Omental fat pad (tissue), 4 donors: ENCODE results near the gene ANKHD1. TPM values are rescaled to one million over a fixed set of nuclear protein-coding genes. Genes with fewer than 3 reads are reported as not detected.

Source experiments
- ATAC-seq: fragments of 150-250 bp; one replicate; pipeline ENCODE4 v1.9.1; 2016; ENCODE audit warnings: mild to moderate bottlenecking, moderate library complexity; ENCODE audit not compliant: low FRiP score
- DNase-seq: peaks from one replicate; pipeline ENCODE4 v3.0.0-alpha.2; 2019; ENCODE audit warnings: low spot score
- total RNA-seq, 4 donors: library from RNA; depleted of rRNA; stranded (reverse); fragments of >200 nt; gene quantifications; one replicate each; pipeline ENCODE4 v1.1.0, GENCODE V29; 2016
- TF ChIP-seq, protein P1 (sequence below), 3 donors: fragments of 450-650 bp; IDR thresholded peaks; one replicate each; pipeline ENCODE4 v1.5.1; 2016 to 2017; ENCODE audit warnings: antibody characterized with exemption in 3 of 3, mild to moderate bottlenecking in 3 of 3, moderate library complexity in 2 of 3

The ANKHD1 gene
- total RNA-seq, 4 donors from 2014 or later, result 80.0 to 149 (median 103) TPM

DNA sequence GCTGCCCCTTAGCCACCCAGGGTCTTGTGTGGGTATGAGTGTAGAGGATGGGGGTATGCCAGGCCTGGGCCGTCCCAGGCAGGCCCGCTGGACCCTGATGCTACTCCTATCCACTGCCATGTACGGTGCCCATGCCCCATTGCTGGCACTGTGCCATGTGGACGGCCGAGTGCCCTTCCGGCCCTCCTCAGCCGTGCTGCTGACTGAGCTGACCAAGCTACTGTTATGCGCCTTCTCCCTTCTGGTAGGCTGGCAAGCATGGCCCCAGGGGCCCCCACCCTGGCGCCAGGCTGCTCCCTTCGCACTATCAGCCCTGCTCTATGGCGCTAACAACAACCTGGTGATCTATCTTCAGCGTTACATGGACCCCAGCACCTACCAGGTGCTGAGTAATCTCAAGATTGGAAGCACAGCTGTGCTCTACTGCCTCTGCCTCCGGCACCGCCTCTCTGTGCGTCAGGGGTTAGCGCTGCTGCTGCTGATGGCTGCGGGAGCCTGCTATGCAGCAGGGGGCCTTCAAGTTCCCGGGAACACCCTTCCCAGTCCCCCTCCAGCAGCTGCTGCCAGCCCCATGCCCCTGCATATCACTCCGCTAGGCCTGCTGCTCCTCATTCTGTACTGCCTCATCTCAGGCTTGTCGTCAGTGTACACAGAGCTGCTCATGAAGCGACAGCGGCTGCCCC lies 165.6 kb downstream of the ANKHD1 start:
- no peak for DNase-seq
- ATAC-seq, result no peak

DNA sequence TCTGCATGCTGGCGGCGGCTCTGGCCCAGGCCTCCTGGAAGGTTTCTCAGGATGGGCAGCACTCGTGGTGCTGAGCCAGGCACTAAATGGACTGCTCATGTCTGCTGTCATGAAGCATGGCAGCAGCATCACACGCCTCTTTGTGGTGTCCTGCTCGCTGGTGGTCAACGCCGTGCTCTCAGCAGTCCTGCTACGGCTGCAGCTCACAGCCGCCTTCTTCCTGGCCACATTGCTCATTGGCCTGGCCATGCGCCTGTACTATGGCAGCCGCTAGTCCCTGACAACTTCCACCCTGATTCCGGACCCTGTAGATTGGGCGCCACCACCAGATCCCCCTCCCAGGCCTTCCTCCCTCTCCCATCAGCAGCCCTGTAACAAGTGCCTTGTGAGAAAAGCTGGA lies 166.2 kb downstream of the ANKHD1 start:
- ATAC-seq (no peak), DNase-seq (no peak)
- TF ChIP-seq, protein P1, sequence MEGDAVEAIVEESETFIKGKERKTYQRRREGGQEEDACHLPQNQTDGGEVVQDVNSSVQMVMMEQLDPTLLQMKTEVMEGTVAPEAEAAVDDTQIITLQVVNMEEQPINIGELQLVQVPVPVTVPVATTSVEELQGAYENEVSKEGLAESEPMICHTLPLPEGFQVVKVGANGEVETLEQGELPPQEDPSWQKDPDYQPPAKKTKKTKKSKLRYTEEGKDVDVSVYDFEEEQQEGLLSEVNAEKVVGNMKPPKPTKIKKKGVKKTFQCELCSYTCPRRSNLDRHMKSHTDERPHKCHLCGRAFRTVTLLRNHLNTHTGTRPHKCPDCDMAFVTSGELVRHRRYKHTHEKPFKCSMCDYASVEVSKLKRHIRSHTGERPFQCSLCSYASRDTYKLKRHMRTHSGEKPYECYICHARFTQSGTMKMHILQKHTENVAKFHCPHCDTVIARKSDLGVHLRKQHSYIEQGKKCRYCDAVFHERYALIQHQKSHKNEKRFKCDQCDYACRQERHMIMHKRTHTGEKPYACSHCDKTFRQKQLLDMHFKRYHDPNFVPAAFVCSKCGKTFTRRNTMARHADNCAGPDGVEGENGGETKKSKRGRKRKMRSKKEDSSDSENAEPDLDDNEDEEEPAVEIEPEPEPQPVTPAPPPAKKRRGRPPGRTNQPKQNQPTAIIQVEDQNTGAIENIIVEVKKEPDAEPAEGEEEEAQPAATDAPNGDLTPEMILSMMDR (IDR thresholded peaks at IDR 0.05), result no peak

More for the DNA sequence above, 165.6 kb downstream of the ANKHD1 start:
- TF ChIP-seq, protein P1 (IDR thresholded peaks at IDR 0.05), result no peak

DNA sequence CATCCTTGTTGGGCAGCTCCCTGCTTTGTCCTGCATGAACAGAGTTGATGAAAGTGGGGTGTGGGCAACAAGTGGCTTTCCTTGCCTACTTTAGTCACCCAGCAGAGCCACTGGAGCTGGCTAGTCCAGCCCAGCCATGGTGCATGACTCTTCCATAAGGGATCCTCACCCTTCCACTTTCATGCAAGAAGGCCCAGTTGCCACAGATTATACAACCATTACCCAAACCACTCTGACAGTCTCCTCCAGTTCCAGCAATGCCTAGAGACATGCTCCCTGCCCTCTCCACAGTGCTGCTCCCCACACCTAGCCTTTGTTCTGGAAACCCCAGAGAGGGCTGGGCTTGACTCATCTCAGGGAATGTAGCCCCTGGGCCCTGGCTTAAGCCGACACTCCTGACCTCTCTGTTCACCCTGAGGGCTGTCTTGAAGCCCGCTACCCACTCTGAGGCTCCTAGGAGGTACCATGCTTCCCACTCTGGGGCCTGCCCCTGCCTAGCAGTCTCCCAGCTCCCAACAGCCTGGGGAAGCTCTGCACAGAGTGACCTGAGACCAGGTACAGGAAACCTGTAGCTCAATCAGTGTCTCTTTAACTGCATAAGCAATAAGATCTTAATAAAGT lies 166.9 kb downstream of the ANKHD1 start:
- DNase-seq (no peak), ATAC-seq (no peak)
- TF ChIP-seq, protein P1 (IDR thresholded peaks at IDR 0.05), result no peak

DNA sequence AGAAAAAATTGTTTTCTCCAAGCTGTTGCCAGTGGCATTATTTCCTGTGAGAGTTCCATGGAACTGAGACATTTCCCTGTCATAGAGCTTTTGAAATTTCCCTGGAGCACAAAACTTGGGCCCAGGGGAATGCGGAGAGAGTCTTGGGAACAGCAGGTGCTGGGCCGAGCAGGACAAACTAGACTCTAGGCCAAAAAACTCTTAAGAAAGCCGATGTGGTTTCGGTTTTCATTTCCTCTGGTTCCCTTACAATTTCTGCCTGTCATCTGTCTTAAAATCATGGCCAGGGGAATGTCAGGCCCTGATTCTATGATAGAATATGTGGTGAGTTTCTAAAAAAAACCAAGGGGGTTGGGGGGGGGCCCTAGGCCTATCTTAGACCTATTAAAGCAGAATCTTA lies 167.6 kb downstream of the ANKHD1 start:
- TF ChIP-seq, protein P1 (IDR thresholded peaks at IDR 0.05), result no peak
- ATAC-seq (no peak), DNase-seq (no peak)

DNA sequence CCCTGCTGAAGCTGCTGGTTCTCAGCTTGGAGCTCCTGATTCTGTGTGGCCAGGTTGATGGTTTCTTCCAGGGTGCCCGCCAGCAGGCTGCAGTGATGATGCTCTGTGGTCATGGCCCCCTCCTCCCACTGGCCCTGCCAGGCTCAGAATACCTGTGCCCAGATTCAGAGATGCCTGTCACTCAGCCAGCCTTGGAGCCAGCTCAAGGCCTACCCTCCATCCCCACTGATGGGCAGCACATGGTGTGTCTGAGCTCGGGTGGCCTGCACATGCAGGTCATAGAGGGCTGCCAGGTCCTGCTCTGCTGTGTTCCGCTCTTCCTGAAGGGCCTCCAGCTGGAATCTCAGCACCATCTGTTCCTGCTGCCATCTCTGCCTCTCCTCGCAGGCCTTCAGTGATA lies 168.4 kb downstream of the ANKHD1 start:
- ATAC-seq, result no peak
- no peak for DNase-seq

DNA sequence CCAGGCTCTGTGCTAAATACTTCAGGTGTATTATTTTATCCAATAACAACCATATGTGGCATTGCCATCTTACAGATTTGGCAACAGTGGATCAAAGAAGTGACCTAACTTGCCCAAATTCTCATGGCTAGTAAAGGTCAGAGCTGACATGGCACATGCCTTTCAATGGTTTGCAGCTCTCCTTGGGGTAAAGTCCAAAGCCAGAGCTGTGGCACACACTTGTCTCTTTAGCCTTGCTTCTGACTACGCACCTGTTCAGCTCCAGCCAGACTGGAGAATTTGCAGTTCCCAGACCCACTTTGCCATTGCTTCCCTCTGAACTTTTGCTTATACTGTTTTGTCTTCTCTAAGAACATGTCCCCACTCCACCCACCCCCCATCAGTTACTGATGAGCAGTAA lies 168.9 kb downstream of the ANKHD1 start:
- TF ChIP-seq, protein P1 (IDR thresholded peaks at IDR 0.05), result no peak
- DNase-seq (no peak), ATAC-seq (no peak)

More for the DNA sequence above, 168.4 kb downstream of the ANKHD1 start:
- TF ChIP-seq, protein P1 (IDR thresholded peaks at IDR 0.05), result no peak

DNA sequence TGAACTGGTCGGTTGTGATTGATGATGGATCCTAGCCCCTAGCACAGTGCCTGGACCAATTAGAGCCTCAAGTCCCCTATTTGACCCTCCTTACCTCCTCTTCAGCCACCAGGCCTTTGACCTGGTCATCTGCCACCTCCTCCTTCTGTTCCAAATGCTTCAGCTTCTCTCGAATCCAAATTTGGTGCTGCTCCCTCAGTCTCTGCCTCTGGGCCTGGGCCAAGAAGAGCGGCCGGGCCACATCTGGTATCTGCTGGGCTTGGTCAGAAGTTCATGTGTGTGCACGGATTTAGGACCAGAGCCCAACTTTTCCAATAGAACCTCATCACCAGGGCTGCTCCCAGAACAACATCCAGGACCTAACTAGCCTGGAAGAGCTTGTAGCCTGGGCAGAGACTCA lies 169.5 kb downstream of the ANKHD1 start:
- TF ChIP-seq, protein P1 (IDR thresholded peaks at IDR 0.05), result no peak
- ATAC-seq (no peak), DNase-seq (no peak)
